ENCODE data around the gene C14orf180.

The C14orf180 gene

GRCh38 chr14:104550340-104550860 is 29.2 kb upstream of the C14orf180 start:
- no peak for DNase-seq

DNA sequence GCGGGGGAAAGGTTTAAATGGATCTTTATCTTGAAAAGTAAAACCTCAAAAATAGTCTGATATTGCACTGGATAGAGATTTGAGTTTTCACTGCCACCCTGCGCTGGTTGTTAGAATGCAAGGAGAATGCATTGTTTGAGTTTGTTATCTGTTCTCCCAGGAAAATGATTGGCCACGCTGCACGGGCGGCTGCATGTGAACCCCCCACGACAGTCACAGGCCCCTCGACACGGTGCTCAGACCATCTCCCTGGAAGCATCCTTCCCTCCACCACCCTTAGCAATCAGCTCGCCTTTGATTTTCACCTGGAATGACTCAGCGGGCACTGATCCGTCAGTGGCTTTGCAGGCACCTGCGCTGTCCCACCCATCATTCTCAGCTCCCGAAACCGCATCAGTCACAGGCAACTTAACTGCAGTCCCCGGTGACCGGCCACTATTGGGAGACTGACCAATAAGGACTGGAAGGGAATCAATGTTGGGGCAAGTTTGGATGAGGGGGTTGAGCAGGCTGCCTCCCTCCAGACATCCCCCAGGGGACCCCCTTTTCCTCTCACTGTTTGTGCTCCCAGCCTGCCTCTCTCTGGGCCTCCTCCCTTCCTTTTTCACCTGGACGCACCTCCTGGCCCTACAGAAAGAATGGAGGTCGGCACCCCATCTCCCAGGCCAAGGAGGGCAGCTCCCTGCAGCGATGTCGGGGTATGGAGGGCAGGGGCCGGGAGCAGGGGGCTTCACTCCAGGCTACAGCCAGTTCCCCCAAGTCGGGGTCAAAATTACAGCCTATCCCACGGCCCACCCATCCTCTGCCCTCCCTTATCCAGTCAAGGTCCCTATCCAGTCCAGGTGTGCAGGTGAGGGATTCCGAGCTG is 28.5 kb upstream of the C14orf180 start:
- DNase-seq, result no peak

GRCh38 chr14:104551851-104552737 is 27.5 kb upstream of the C14orf180 start:
- no peak for DNase-seq

GRCh38 chr14:104552738-104553125 is 26.8 kb upstream of the C14orf180 start:
- no peak for DNase-seq

DNA sequence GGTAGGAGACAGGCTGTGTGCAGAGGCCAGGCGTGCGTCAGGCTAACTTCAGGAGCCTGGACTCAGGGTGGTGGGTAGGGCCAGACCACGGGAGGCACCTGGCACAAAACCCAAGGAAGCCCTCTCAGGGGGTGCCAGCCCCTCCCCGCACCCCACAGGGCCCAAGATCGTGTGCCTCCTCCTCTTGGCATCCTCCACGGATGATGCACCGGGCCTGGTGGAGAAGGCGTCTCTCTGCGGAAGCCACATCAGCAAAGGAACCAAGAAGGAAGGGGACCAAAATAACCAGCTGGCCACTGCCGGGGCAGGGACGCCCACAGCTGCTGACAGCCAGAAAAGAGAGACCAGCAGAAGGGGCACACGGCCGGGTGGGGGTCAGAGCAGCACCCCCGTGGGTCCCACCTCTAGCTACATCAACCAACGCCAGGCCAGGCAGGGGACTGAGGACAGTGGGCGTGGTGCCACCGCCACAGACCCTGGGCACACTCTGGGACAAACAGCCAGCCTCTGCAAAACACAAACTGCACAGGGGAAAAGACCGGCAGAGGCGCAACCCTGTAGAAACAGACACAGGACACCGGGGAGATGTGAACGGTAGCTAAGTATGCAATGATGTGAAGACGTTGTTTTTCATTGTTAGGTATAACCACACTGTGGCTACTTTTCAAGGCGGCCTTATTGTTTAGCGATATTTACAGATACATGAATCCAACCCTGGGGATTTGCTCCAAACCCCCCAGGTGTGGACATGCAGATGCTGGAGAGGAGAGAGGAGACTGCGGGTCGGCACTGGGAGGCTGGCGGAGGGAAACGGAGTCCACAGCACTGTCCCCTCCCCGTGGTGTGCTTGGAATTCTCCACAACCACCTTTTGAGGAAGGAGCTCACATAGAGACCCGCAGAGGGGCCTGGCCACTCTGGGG is 26.1 kb upstream of the C14orf180 start:
- DNase-seq, result no peak

GRCh38 chr14:104554088-104554607 is 25.4 kb upstream of the C14orf180 start:
- no peak for DNase-seq

GRCh38 chr14:104554608-104555429 is 24.7 kb upstream of the C14orf180 start:
- no peak for DNase-seq

GRCh38 chr14:104555430-104556255 is 23.9 kb upstream of the C14orf180 start:
- DNase-seq, result no peak

GRCh38 chr14:104556256-104557021 is 23.1 kb upstream of the C14orf180 start:
- no peak for DNase-seq

- no peak for DNase-seq
Observed at GRCh38 chr14:104557086-104557485, 22.5 kb upstream of the C14orf180 start.

- DNase-seq, result no peak
Observed at GRCh38 chr14:104557766-104558165, 21.8 kb upstream of the C14orf180 start.

DNA sequence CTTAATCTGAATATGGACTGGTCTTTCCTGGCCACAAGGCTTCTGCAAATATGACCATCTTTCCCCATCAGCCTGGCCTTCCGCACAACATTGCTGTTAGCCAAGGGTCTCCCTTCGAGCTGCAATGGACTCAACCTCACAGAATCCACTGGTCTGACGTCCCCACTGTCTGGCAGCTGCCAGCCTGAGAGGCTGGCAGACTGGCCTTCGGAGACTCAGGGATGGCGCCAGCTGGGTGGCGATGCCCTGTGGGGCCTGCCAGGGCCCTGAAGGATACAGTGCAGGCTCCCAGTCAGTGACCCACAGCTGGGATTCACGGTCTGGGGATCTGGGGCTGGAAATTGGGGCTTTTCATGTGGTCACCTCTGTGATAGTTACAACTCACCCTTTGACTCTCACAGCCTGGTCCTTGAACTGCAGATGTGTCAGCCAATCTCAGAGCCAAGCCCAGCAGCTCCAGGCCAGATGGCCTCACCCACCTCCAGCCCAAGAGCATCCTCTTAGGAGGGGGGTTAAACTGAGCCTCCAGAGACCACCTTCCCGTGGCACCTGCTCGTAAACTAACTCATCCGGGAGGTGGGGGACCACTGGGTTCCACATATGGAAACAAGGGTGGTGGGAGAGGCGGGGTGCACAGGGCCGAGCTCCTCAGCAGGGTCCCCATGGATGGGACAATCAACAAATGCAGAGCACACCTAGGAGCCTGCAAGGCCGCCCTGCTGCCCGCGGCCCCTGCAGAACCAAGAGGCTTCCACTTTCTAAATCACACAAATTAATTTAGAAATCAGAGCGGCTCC is 21.1 kb upstream of the C14orf180 start:
- DNase-seq, result no peak

GRCh38 chr14:104559028-104559803 is 20.3 kb upstream of the C14orf180 start:
- DNase-seq, result no peak

GRCh38 chr14:104559804-104560585 is 19.6 kb upstream of the C14orf180 start:
- DNase-seq, result no peak

DNA sequence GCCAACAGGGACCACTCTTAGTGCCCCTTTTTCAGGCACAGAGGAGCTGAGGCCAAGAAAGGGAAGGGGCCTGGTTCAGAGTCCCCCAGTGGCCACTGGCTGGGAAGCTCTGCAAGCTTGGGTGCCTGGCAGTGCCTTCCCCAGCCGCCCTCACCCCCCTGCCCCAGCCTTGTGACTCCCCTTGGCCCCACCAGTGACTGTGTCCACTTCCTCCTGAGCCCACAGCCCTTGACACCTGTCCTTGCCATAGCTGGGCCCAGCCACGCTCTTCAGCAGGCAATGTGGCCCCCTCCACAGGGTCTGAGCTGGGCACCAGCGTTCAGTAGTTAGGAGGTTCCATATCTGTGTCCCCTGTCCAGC is 19.0 kb upstream of the C14orf180 start:
- DNase-seq, result no peak

GRCh38 chr14:104561124-104561557 is 18.4 kb upstream of the C14orf180 start:
- no peak for DNase-seq
